ENCODE data around the gene RFC2.

The RFC2 gene

GRCh38 chr7:74272305-74273038, 18.3 kb upstream of the RFC2 start:
- H3K4me2 ChIP-seq (ENCODE audit: low read length) = peak overlapping the region; percentile 93
- TF ChIP-seq EZH2phosphoT487 (IDR thresholded peaks at IDR 0.05; ENCODE audit: borderline replicate concordance, low read length) (no peak), CTCF (IDR thresholded peaks at IDR 0.05; ENCODE audit: low read depth, low read length, poor library complexity, severe bottlenecking) (no peak)
- peak overlapping the region; percentile 78 for H3K27ac ChIP-seq (ENCODE audit: low read depth, low read length)
- H3F3A ChIP-seq (ENCODE audit: control insufficient read depth, insufficient read depth) = peaks cover 52% of the 10 kb centered on the region
- H3K4me1 ChIP-seq (ENCODE audit: control insufficient read depth, low read length) = peaks cover 86% of the 10 kb centered on the region
- H3K27me3 ChIP-seq (ENCODE audit: control insufficient read depth, low read length) = no peaks in the 10 kb centered on the region
- no peaks in the 10 kb centered on the region for H3K36me3 ChIP-seq (ENCODE audit: control insufficient read depth, low read length)
- peak overlapping the region; percentile 66 for H3K4me3 ChIP-seq (ENCODE audit: low read length)
- no peaks in the 10 kb centered on the region for H3K79me2 ChIP-seq (ENCODE audit: control insufficient read depth, low read length)
- no peaks in the 10 kb centered on the region for H3K9me3 ChIP-seq (ENCODE audit: control insufficient read depth, insufficient read depth, low read length)
- no peaks in the 10 kb centered on the region for H4K20me1 ChIP-seq (ENCODE audit: control insufficient read depth, insufficient read depth, low read depth, low read length)
- H3K9me2 ChIP-seq (replicated peaks; ENCODE audit: control insufficient read depth, low read length) = no peaks in the 10 kb centered on the region

- H3K36me3 ChIP-seq (ENCODE audit: control insufficient read depth, low read length) = no peaks in the 10 kb centered on the region
- H3K4me2 ChIP-seq (ENCODE audit: low read length) = peak overlapping the region; percentile 93
- peaks cover 89% of the 10 kb centered on the region for H3K4me1 ChIP-seq (ENCODE audit: control insufficient read depth, low read length)
- H3K4me3 ChIP-seq (ENCODE audit: low read length) = peak overlapping the region; percentile 66
- H3K27ac ChIP-seq (ENCODE audit: low read depth, low read length) = peak overlapping the region; percentile 78
- H3K79me2 ChIP-seq (ENCODE audit: control insufficient read depth, low read length) = no peaks in the 10 kb centered on the region
- H3K9me2 ChIP-seq (replicated peaks; ENCODE audit: control insufficient read depth, low read length) = no peaks in the 10 kb centered on the region
- H3K27me3 ChIP-seq (ENCODE audit: control insufficient read depth, low read length) = no peaks in the 10 kb centered on the region
- TF ChIP-seq CTCF (IDR thresholded peaks at IDR 0.05; ENCODE audit: low read depth, low read length, poor library complexity, severe bottlenecking) (no peak), EZH2phosphoT487 (IDR thresholded peaks at IDR 0.05; ENCODE audit: borderline replicate concordance, low read length) (no peak)
- H4K20me1 ChIP-seq (ENCODE audit: control insufficient read depth, insufficient read depth, low read depth, low read length) = no peaks in the 10 kb centered on the region
- H3K9me3 ChIP-seq (ENCODE audit: control insufficient read depth, insufficient read depth, low read length) = no peaks in the 10 kb centered on the region
- H3F3A ChIP-seq (ENCODE audit: control insufficient read depth, insufficient read depth) = peaks cover 57% of the 10 kb centered on the region
Measured at GRCh38 chr7:74271742-74272141, 17.5 kb upstream of the RFC2 start.

- H3K9me2 ChIP-seq (replicated peaks; ENCODE audit: control insufficient read depth, low read length) = no peaks in the 10 kb centered on the region
- TF ChIP-seq EZH2phosphoT487 (IDR thresholded peaks at IDR 0.05; ENCODE audit: borderline replicate concordance, low read length) = no peak
- TF ChIP-seq CTCF (IDR thresholded peaks at IDR 0.05; ENCODE audit: low read depth, low read length, poor library complexity, severe bottlenecking) = no peak
- H3K27ac ChIP-seq (ENCODE audit: low read depth, low read length) = no peak overlapping the region
- peaks cover 97% of the 10 kb centered on the region for H3K4me1 ChIP-seq (ENCODE audit: control insufficient read depth, low read length)
- no peaks in the 10 kb centered on the region for H3K9me3 ChIP-seq (ENCODE audit: control insufficient read depth, insufficient read depth, low read length)
- no peaks in the 10 kb centered on the region for H3K27me3 ChIP-seq (ENCODE audit: control insufficient read depth, low read length)
- peak overlapping the region; percentile 76 for H3K4me3 ChIP-seq (ENCODE audit: low read length)
- H3F3A ChIP-seq (ENCODE audit: control insufficient read depth, insufficient read depth) = peaks cover 66% of the 10 kb centered on the region
- H3K36me3 ChIP-seq (ENCODE audit: control insufficient read depth, low read length) = no peaks in the 10 kb centered on the region
- peak overlapping the region; percentile 92 for H3K4me2 ChIP-seq (ENCODE audit: low read length)
- H4K20me1 ChIP-seq (ENCODE audit: control insufficient read depth, insufficient read depth, low read depth, low read length) = no peaks in the 10 kb centered on the region
- H3K79me2 ChIP-seq (ENCODE audit: control insufficient read depth, low read length) = no peaks in the 10 kb centered on the region
Measured at GRCh38 chr7:74269757-74270277, 15.6 kb upstream of the RFC2 start.
